HEK293 (cell line): ENCODE measurements around the gene HINT2.

Experiments
- CTCF ChIA-PET: fragments of 350-600 bp; formaldehyde crosslinking; extraction: SDS; loops from one replicate; lab custom pipeline; 2021; ENCODE audit warnings: antibody characterized with exemption; lab: Yijun Ruan, JAX
- POLR2A ChIA-PET: fragments of 300-600 bp; formaldehyde crosslinking; extraction: SDS; loops from one replicate; lab custom pipeline; 2020; ENCODE audit warnings: antibody characterized with exemption, inconsistent platforms; lab: Yijun Ruan, JAX
- H3K27ac ChIP-seq: fragments of 200-500 bp; sonication (Bioruptor generic); 2 replicates; pipeline ENCODE4 v1.5.1; 2014; ENCODE audit warnings: low read depth, low read length, control low read depth, inconsistent platforms; ENCODE audit errors: extremely low read depth
- H3K36me3 ChIP-seq, 2 experiments: fragments of 200-500 bp in 1 of 2; sonication (Bioruptor generic) in 1 of 2; 1 replicate in 1 of 2; 2 replicates in 1 of 2; pipeline ENCODE4 v1.5.1; 2014 to 2017; ENCODE audit warnings: inconsistent platforms in 2 of 2, low read length in 2 of 2; ENCODE audit not compliant: control insufficient read depth in 2 of 2, insufficient read depth in 1 of 2
- H3K4me1 ChIP-seq: fragments of 200-500 bp; sonication (Bioruptor generic); 2 replicates; pipeline ENCODE4 v1.5.1; 2014; ENCODE audit warnings: mild to moderate bottlenecking, low read length, inconsistent platforms; ENCODE audit not compliant: control insufficient read depth, insufficient read depth
- H3K4me3 ChIP-seq: 2 replicates; pipeline ENCODE4 v1.5.1; 2011; ENCODE audit warnings: low read depth, mild to moderate bottlenecking, control low read depth, low read length, moderate library complexity
- H3K9me3 ChIP-seq: fragments of 200-500 bp; sonication (Bioruptor generic); 2 replicates; pipeline ENCODE4 v1.5.1; 2014; ENCODE audit warnings: low read depth, low read length, inconsistent platforms; ENCODE audit not compliant: control insufficient read depth, insufficient read depth
- ATF2 ChIP-seq: fragments of 450-650 bp; formaldehyde crosslinking; IDR thresholded peaks from 2 replicates; pipeline ENCODE4 v1.5.1; 2016; ENCODE audit warnings: missing biosample characterization, missing genetic modification characterization, low read depth
- KLF8 ChIP-seq: fragments of 450-650 bp; formaldehyde crosslinking; IDR thresholded peaks from 2 replicates; pipeline ENCODE4 v1.5.1; 2016; ENCODE audit warnings: missing biosample characterization, missing genetic modification characterization
- SCRT1 ChIP-seq: fragments of 450-650 bp; formaldehyde crosslinking; IDR thresholded peaks from 2 replicates; pipeline ENCODE4 v1.5.1; 2016; ENCODE audit warnings: missing biosample characterization, missing genetic modification characterization, borderline replicate concordance
- ZEB2 ChIP-seq: fragments of 450-650 bp; formaldehyde crosslinking; IDR thresholded peaks from 2 replicates; pipeline ENCODE4 v1.5.1; 2016; ENCODE audit warnings: missing biosample characterization, missing genetic modification characterization
- ZFHX2 ChIP-seq: fragments of 450-650 bp; formaldehyde crosslinking; conservative IDR thresholded peaks from 2 replicates; pipeline ENCODE4 v1.5.1; 2016; ENCODE audit warnings: missing biosample characterization, missing genetic modification characterization
- ZNF18 ChIP-seq: fragments of 450-650 bp; formaldehyde crosslinking; IDR thresholded peaks from 2 replicates; pipeline ENCODE4 v1.5.1; 2016; ENCODE audit warnings: missing biosample characterization, missing genetic modification characterization
- ZNF211 ChIP-seq: fragments of 450-650 bp; formaldehyde crosslinking; IDR thresholded peaks from 2 replicates; pipeline ENCODE4 v1.5.1; 2016; ENCODE audit warnings: low read depth, missing biosample characterization, missing genetic modification characterization
- ZNF274 ChIP-seq, 2 experiments: fragments of 200-500 bp in 1 of 2; fragments of 450-650 bp in 1 of 2; sonication (Bioruptor generic) in 1 of 2; formaldehyde crosslinking in 1 of 2; IDR thresholded peaks; 2 replicates each; pipeline versions ENCODE4 v1.5.1 to v1.6.1; 2014 to 2016; ENCODE audit warnings: borderline replicate concordance in 1 of 2, inconsistent platforms in 1 of 2, low read length in 1 of 2, missing biosample characterization in 1 of 2, missing genetic modification characterization in 1 of 2
- ZNF629 ChIP-seq: fragments of 450-650 bp; formaldehyde crosslinking; IDR thresholded peaks from 2 replicates; pipeline ENCODE4 v1.5.1; 2017; ENCODE audit warnings: missing biosample characterization, missing genetic modification characterization
- ZNF639 ChIP-seq: fragments of 450-650 bp; formaldehyde crosslinking; IDR thresholded peaks from 2 replicates; pipeline ENCODE4 v1.5.1; 2016; ENCODE audit warnings: missing biosample characterization, missing genetic modification characterization
- ZNF692 ChIP-seq: fragments of 450-650 bp; formaldehyde crosslinking; IDR thresholded peaks from 2 replicates; pipeline ENCODE4 v1.5.1; 2016; ENCODE audit warnings: missing biosample characterization, missing genetic modification characterization
- ZNF701 ChIP-seq: fragments of 450-650 bp; formaldehyde crosslinking; IDR thresholded peaks from 2 replicates; pipeline ENCODE4 v1.5.1; 2016; ENCODE audit warnings: missing biosample characterization, missing genetic modification characterization
- ZSCAN16 ChIP-seq: fragments of 450-650 bp; formaldehyde crosslinking; IDR thresholded peaks from 2 replicates; pipeline ENCODE4 v1.5.1; 2016; ENCODE audit warnings: missing biosample characterization, missing genetic modification characterization

HINT2 gene

GRCh38 chr9:35800530-35800929 lies 14.3 kb downstream of the HINT2 start:
- Histone ChIP-seq H3K27ac (no peak overlapping the region), H3K9me3 (no peaks in the 10 kb centered on the region), H3K4me3 (no peak overlapping the region), H3K36me3 (peaks cover 0 to 40% of the 10 kb centered on the region in 2 experiments; a peak in 2 of 3 replicates), H3K4me1 (no peaks in the 10 kb centered on the region)
- CTCF ChIA-PET: interaction anchor here (0.5 to 1.4 kb wide), 5 partner anchors 10 to 145 kb away, joined by 3 to 8 read pairs (median 5); no protein-coding TSS in a partner anchor
- TF ChIP-seq ZNF18: no peak
- TF ChIP-seq ZSCAN16 (tag by site-specific recombination): no peak
- TF ChIP-seq ZNF692 (tag by site-specific recombination): no peak
- no peak for TF ChIP-seq ZEB2 (tag by site-specific recombination)
- no peak for TF ChIP-seq ZNF274 (IDR thresholded peaks at IDR 0.05; ENCODE audit: low read length)
- no peak for TF ChIP-seq ZNF274 (tag by site-specific recombination; IDR thresholded peaks at IDR 0.05; ENCODE audit: borderline replicate concordance)
- no peak for TF ChIP-seq KLF8 (tag by site-specific recombination)
- TF ChIP-seq SCRT1 (tag by site-specific recombination): no peak
- no peak for TF ChIP-seq ZNF211 (tag by site-specific recombination)
- POLR2A ChIA-PET: interaction anchor here (0.8 to 1.2 kb wide), 2 partner anchors 8 to 12 kb away, joined by 3 to 4 read pairs; partner anchors contain the start of gene SPAG8

GRCh38 chr9:35798658-35799374 lies 16.0 kb downstream of the HINT2 start:
- no peak overlapping the region for H3K4me3 ChIP-seq
- H3K9me3 ChIP-seq: no peaks in the 10 kb centered on the region
- H3K36me3 ChIP-seq: peaks cover 0 to 33% of the 10 kb centered on the region in 2 experiments; a peak in 2 of 3 replicates
- CTCF ChIA-PET: interaction anchor here (0.7 to 1.9 kb wide), 4 partner anchors 8 to 83 kb away, joined by 3 to 10 read pairs (median 4); no protein-coding TSS in a partner anchor
- POLR2A ChIA-PET: interaction anchor here (1.3 kb wide), 1 partner anchor 13 kb away, joined by 6 read pairs; the partner anchor contains the start of gene SPAG8
- H3K27ac ChIP-seq: no peak overlapping the region
- TF ChIP-seq ZNF629 (tag by site-specific recombination): peak; percentile 33; the same call in 1 of the 2 replicates
- TF ChIP-seq ZNF639 (tag by site-specific recombination): 0 out of 2 replicates have a peak, but pooled peaks have one; percentile 23
- TF ChIP-seq ZFHX2 (tag by site-specific recombination): 0 out of 2 replicates have a peak, but pooled peaks have one; percentile 9
- no peak for TF ChIP-seq ZNF701 (tag by site-specific recombination)
- H3K4me1 ChIP-seq: no peaks in the 10 kb centered on the region

GRCh38 chr9:35797311-35798109 lies 17.3 kb downstream of the HINT2 start:
- Histone ChIP-seq H3K9me3 (no peaks in the 10 kb centered on the region), H3K36me3 (peaks cover 0 to 35% of the 10 kb centered on the region in 2 experiments; a peak in 2 of 3 replicates), H3K4me3 (no peak overlapping the region), H3K4me1 (no peaks in the 10 kb centered on the region), H3K27ac (no peak overlapping the region)
- ChIA-PET POLR2A (interaction anchor here (1.3 kb wide), 1 partner anchor 14 kb away, joined by 6 read pairs; the partner anchor contains the start of gene SPAG8), CTCF (interaction anchor here (0.6 to 1.2 kb wide), 3 partner anchors 10 to 113 kb away, joined by 3 to 7 read pairs (median 4); no protein-coding TSS in a partner anchor)
- no peak for TF ChIP-seq ZNF639 (tag by site-specific recombination)
- peak; percentile 73; the same call in 1 of the 2 replicates for TF ChIP-seq ATF2 (tag by site-specific recombination)
- TF ChIP-seq, all 188 proteins: peak for 1
